Heart left ventricle (tissue), 16 donors: ENCODE data around the gene PPP1R12B. TPM values are rescaled to one million over a fixed set of nuclear protein-coding genes. Genes with fewer than 3 reads are reported as not detected.
"Not testable (repeated sequence)": the region's sequence is repeated elsewhere in the genome, so short reads cannot be mapped to it uniquely, and the experiment has no call there.

Source experiments
- ATAC-seq, 4 donors: fragments of 200-7000 bp; cut with Tn5 transposase; one replicate each; pipeline ENCODE4 v1.9.1; 2020 to 2022; ENCODE audit warnings: moderate library complexity in 4 of 4, mild to moderate bottlenecking in 3 of 4, moderate number of reproducible peaks in 1 of 4
- DNase-seq, 5 donors: peaks; one replicate each; pipeline ENCODE4 v3.0.0-alpha.2; 2020
- H3K27ac ChIP-seq, 12 donors: fragments of 200-600 bp; sonication (generic) in 4 of 12; one replicate each; pipeline versions ENCODE4 v1.5.0 to v1.8.0; 2016 to 2022; ENCODE audit warnings: mild to moderate bottlenecking in 2 of 12
- H3K27me3 ChIP-seq, 9 donors: fragments of 200-600 bp; sonication (generic) in 2 of 9; one replicate each; pipeline versions ENCODE4 v1.5.1 to v1.8.0; 2016 to 2022; ENCODE audit warnings: mild to moderate bottlenecking in 3 of 9
- H3K36me3 ChIP-seq, 9 donors: fragments of 200-600 bp; sonication (generic) in 2 of 9; one replicate each; pipeline versions ENCODE4 v1.5.0 to v1.8.0; 2018 to 2022; ENCODE audit warnings: mild to moderate bottlenecking in 2 of 9
- H3K4me1 ChIP-seq, 12 donors: fragments of 200-600 bp; sonication (generic) in 4 of 12; one replicate each; pipeline versions ENCODE4 v1.5.0 to v1.8.0; 2016 to 2022; ENCODE audit warnings: mild to moderate bottlenecking in 3 of 12
- H3K4me3 ChIP-seq, 12 donors: fragments of 200-600 bp; sonication (generic) in 4 of 12; one replicate each; pipeline versions ENCODE4 v1.5.0 to v1.8.0; 2017 to 2022; ENCODE audit warnings: mild to moderate bottlenecking in 9 of 12, moderate library complexity in 4 of 12
- H3K9me3 ChIP-seq, 12 donors: fragments of 200-600 bp; sonication (generic) in 4 of 12; one replicate each; pipeline versions ENCODE4 v1.5.0 to v1.8.0; 2016 to 2022; ENCODE audit warnings: mild to moderate bottlenecking in 1 of 12
- POLR2A ChIP-seq, 2 donors: fragments of 450-650 bp; IDR thresholded peaks; one replicate each; pipeline ENCODE4 v1.6.1; 2017; ENCODE audit warnings: antibody characterized with exemption in 2 of 2, mild to moderate bottlenecking in 2 of 2, moderate library complexity in 2 of 2
- WGBS, 4 donors: extraction: QIAGEN DNeasy Blood & Tissue Kit in 2 of 4; methylation state at CpG; one replicate each; pipeline versions ENCODE4 v1.1.5 to v1.1.7; 2013 to 2018; 5-methylcytosine and 5-hydroxymethylcytosine counted together
- intact Hi-C, 10 donors: fragments of 100-400 bp; cut with DNase I; formaldehyde crosslinking; loops; one replicate each; pipeline versions ENCODE4 v1.11.1 to v1.14.2; 2022
- polyA plus RNA-seq, 2 donors: library from polyadenylated mRNA; stranded (reverse); fragments of 200-250 nt; gene quantifications; one replicate each; pipeline ENCODE4 v1.2.3, GENCODE V29; 2013
- total RNA-seq, 9 donors: library from RNA; depleted of rRNA in 2 of 9; stranded (reverse); fragments of >200 nt in 2 of 9; fragmentation: NEBNext Ultra II Directional in 3 of 9; extraction: Animal tissue kit (Norgen Biotek cat#: 25700) in 3 of 9; gene quantifications; one replicate each; pipeline versions ENCODE4 v1.1.0 to v1.2.4, GENCODE V29; 2016 to 2023
- TF ChIP-seq, protein P1 (sequence below), 12 donors: fragments of 200-600 bp; sonication (generic) in 4 of 12; IDR thresholded peaks; one replicate each; pipeline versions ENCODE4 v1.5.0 to v1.8.0; 2018 to 2022; ENCODE audit warnings: antibody characterized with exemption in 12 of 12, mild to moderate bottlenecking in 5 of 12
- donor health status: ischemic (EF 13 %, LVEDD 7.1; RV severe dilation, severe dysfunction).
- donor health status: healthy with polysubstance abuse.
- donor health status: DM: no; HTN: yes; CAD: no.
- donor health status: DM: no; HTN: no; CAD: no.
- donor health status: ischemic (EF 25% LVEDD 6.9; RV normal size, moderate dysfunction).
- donor health status: ischemic (EF 25% LVEDD 5.7; RV mildly dilated, moderate dysfunction).
- donor health status: healthy.
- donor health status: DM: yes; HTN: yes; CAD: no.
- donor health status: ischemic (EF 35%, LVEDD 5.7; RV mildly dilated, moderate dysfunction).
- donor health status: nonischemic (EF 11% LVEDD 7.7; RV severe dilation, severe dysfunction).
- donor health status: DM: yes; HTN: yes; CAD: no.
- donor health status: PGD.
- donor health status: ischemic (EF 29% LVEDD 5.4; RV normal size, mild dysfunction).
- donor health status: nonischemic (EF 23%, LVEDD 6.1; RV moderate dilation, normal function).

The PPP1R12B gene
- total and polyA plus RNA-seq, 11 donors, result 49.9 to 972 (median 559) TPM

DNA sequence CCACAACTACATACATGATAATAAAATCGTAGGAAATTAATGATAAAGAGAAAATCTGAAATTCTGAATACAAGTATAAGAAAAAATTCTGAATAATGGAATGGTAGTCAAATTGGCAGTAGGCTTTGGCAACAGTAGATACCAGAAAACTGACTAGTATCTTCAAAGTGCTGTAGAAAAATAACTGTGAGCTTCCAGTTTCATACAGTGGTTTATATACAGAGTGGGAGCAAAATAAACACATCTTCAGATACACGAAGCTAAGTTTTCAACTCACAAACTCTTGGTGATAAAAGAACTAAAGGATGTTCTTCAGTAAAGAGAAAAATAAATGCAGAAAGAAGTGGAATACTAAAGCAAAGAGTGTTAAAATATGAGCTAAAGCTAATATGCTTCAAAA is 173.4 kb downstream of the PPP1R12B start:
- Histone ChIP-seq H3K9me3 (peaks cover 0 to 4% (median 0%) of the 10 kb centered on the region in 12 donors), H3K4me1 (peaks cover 0 to 56% (median 19%) of the 10 kb centered on the region in 12 donors), H3K27ac (peak overlapping the region in 4 of 12 donors; percentile 0 to 77 (median 46)), H3K36me3 (peaks cover 0 to 14% (median 0%) of the 10 kb centered on the region in 9 donors), H3K4me3 (no peak overlapping the region), H3K27me3 (no peaks in the 10 kb centered on the region)
- no peak for TF ChIP-seq POLR2A (IDR thresholded peaks at IDR 0.05)
- TF ChIP-seq, protein P1, sequence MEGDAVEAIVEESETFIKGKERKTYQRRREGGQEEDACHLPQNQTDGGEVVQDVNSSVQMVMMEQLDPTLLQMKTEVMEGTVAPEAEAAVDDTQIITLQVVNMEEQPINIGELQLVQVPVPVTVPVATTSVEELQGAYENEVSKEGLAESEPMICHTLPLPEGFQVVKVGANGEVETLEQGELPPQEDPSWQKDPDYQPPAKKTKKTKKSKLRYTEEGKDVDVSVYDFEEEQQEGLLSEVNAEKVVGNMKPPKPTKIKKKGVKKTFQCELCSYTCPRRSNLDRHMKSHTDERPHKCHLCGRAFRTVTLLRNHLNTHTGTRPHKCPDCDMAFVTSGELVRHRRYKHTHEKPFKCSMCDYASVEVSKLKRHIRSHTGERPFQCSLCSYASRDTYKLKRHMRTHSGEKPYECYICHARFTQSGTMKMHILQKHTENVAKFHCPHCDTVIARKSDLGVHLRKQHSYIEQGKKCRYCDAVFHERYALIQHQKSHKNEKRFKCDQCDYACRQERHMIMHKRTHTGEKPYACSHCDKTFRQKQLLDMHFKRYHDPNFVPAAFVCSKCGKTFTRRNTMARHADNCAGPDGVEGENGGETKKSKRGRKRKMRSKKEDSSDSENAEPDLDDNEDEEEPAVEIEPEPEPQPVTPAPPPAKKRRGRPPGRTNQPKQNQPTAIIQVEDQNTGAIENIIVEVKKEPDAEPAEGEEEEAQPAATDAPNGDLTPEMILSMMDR (IDR thresholded peaks at IDR 0.05), result no peak
- ATAC-seq, result no peak
- intact Hi-C loops, result no loop called here
- 62 to 79% (median 69%) methylated on average over 2 of the region's 2 CpGs for WGBS, 4 donors
- no peak for DNase-seq

DNA sequence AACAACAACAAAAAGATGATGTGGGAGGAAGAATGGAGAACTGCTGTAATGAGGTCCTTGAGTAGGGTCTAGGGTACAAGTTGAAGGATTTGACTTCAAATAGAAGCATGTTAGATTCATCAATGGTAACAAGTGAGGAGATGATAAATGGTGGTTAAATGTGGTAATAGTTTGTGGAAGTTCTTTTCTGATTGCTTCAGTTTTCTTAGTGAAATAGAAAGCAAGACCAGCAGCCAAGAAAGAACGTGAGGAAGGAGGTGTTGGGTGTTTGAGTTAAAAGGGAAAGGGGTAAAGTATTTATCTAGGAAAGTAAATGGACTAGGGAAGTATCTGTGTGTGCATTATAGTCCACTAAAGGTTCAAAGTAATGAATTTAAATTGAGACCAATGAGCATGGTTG is 177.6 kb downstream of the PPP1R12B start:
- peak overlapping the region in 1 of 12 donors; percentile 12 for H3K27ac ChIP-seq
- H3K9me3 ChIP-seq, ATAC-seq, DNase-seq, intact Hi-C loops, H3K27me3 ChIP-seq, H3K4me3 ChIP-seq: not testable (repeated sequence)
- 48 to 66% (median 55%) methylated on average over 1 of the region's 1 CpG for WGBS, 4 donors
- peaks cover 0 to 47% (median 7%) of the 10 kb centered on the region in 12 donors for H3K4me1 ChIP-seq
- H3K36me3 ChIP-seq, result peaks cover 0 to 16% (median 0%) of the 10 kb centered on the region in 9 donors

DNA sequence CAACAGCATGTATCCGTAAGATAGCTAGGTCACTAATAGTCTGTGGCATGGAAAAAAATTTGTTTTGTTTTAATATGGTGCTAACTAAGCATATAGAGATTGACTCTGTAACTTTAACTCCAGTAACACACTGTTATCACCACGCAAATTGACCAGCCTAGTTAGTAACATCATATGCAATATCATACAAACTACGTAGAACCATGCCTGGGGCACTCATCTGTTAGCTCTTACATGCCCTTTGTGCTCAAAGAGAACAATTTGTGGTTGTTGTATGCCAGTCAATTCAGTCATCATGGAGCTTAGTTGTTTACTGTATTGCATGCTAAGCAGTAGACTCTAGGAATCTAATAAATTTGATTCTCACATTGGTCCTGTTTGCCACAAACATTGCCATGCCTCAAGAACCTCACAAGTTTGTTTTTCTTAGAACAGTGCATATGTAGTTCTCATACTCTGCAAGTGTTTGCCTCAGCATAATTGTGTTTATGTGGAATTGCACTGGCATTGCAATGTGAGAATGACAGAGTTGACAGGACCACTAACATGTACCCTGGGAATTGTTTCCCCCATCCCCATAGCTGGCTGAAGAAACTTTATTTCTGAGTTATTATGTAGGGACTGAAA is 179.7 kb downstream of the PPP1R12B start:
- H3K9me3 ChIP-seq, intact Hi-C loops, DNase-seq, H3K27me3 ChIP-seq, H3K4me3 ChIP-seq: not testable (repeated sequence)
- Histone ChIP-seq H3K36me3 (peaks cover 0 to 10% (median 0%) of the 10 kb centered on the region in 9 donors), H3K4me1 (peaks cover 0 to 59% (median 12%) of the 10 kb centered on the region in 12 donors), H3K27ac (peak overlapping the region in 2 of 12 donors; percentile 6 to 12)
- 63 to 79% (median 70%) methylated on average over 3 of the region's 3 CpGs for WGBS, 4 donors
- ATAC-seq, result peak in 3 of 4 donors; percentile 35 to 65 (median 45)

DNA sequence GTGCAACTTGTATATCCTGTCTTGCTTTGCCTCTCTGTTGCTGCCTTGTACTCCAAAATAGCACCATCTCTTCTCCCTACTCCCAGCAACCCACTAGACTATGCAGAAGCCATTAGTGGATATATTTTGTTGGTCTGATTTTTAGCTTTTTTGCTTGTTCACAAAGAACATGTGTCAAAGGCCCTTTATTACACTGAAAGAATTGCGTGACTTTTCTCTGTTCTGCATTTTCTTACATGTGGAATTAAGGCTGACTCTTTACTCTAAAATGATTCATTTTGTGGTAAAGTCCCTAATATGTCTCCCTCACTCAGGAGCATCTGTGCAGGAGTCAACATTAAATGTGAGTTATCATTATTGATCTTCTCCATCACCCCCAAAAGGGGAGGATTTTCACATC is 182.2 kb downstream of the PPP1R12B start:
- DNase-seq, intact Hi-C loops, ATAC-seq, H3K9me3 ChIP-seq, H3K4me3 ChIP-seq, H3K27me3 ChIP-seq: not testable (repeated sequence)
- WGBS, 4 donors, result 89 to 95% (median 91%) methylated on average over 1 of the region's 1 CpG
- peaks cover 0 to 59% (median 12%) of the 10 kb centered on the region in 12 donors for H3K4me1 ChIP-seq
- peaks cover 0 to 12% (median 0%) of the 10 kb centered on the region in 9 donors for H3K36me3 ChIP-seq
- H3K27ac ChIP-seq, result peak overlapping the region in 2 of 12 donors; percentile 47 to 70

DNA sequence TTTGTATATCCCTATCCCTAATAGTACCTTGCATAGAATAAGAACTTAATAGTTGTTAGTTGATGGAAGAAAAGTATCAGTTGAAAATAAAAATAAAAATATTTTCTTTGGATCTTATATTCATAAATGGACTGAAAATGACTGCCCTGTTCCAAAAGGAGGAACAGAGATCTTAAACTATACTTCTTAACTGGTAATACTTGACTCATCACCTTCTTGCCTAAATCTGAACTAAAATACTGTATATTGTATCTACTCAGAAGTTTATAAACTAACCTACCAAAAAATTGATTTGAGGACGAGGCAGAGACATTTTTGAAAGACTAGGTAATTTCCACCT is 182.9 kb downstream of the PPP1R12B start:
- WGBS, 4 donors, result 68 to 82% (median 77%) methylated on average over 1 of the region's 1 CpG
- DNase-seq (no peak), ATAC-seq (no peak)
- peak overlapping the region in 11 of 12 donors; percentile 8 to 72 (median 47) for H3K27ac ChIP-seq
- peaks cover 0 to 13% (median 0%) of the 10 kb centered on the region in 9 donors for H3K36me3 ChIP-seq
- no peaks in the 10 kb centered on the region for H3K9me3 ChIP-seq
- H3K27me3 ChIP-seq, result no peaks in the 10 kb centered on the region
- H3K4me3 ChIP-seq, result no peak overlapping the region
- intact Hi-C loops, result no loop called here
- H3K4me1 ChIP-seq, result peaks cover 0 to 53% (median 12%) of the 10 kb centered on the region in 12 donors
- TF ChIP-seq, protein P1 (IDR thresholded peaks at IDR 0.05), result no peak
- TF ChIP-seq POLR2A (IDR thresholded peaks at IDR 0.05), result no peak

DNA sequence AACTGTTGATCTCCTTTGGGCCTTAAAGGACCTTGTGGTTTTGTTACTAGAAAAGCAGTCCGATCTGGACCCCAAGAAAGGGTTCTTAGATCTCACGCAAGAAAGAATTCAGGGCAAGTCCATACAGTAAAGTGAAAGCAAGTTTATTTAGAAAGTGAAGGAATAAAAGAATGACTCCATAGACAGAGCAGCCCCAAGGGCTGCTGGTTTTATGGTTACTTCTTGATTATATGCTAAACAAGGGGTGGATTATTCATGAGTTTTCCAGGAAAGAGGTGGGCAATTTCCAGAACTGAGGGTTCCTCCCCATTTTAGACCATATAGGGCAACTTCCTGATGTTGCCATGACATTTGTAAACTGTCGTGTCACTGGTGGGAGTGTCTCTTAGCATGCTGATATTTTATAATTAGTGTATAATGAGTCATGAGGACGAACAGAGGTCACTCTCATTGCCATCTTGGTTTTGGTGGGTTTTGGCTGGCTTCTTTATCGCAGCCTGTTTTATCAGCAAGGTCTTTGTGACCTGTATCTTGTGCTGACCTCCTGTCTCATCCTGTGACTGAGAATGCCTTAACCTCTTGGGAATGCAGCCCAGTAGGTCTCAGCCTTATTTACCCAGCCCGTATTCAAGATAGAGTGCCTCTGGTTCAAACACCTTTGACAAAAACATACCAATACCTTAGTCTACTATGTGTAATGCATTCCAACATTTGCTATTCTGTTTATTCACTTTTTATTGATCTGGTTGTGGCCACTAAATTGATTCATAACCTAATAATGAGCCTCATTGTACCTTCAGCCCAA is 183.5 kb downstream of the PPP1R12B start:
- ATAC-seq, result peak in 3 of 4 donors; percentile 26 to 45 (median 42)
- H3K4me1 ChIP-seq, result peaks cover 0 to 52% (median 12%) of the 10 kb centered on the region in 12 donors

More for the DNA sequence above, 183.5 kb downstream of the PPP1R12B start:
- intact Hi-C loops, H3K9me3 ChIP-seq, DNase-seq, H3K27me3 ChIP-seq, H3K4me3 ChIP-seq: not testable (repeated sequence)
- WGBS, 4 donors, result 45 to 69% (median 61%) methylated on average over 6 of the region's 6 CpGs
- Histone ChIP-seq H3K36me3 (peaks cover 0 to 13% (median 0%) of the 10 kb centered on the region in 9 donors), H3K27ac (peak overlapping the region; percentile 8 to 72 (median 47))
